ENCODE results near the gene NUDT7. TPM values are rescaled to one million over a fixed set of nuclear protein-coding genes. Genes with fewer than 3 reads are reported as not detected.

Gene NUDT7
- total RNA-seq, 1 donor from 2014 or later, result 13.4 TPM

DNA sequence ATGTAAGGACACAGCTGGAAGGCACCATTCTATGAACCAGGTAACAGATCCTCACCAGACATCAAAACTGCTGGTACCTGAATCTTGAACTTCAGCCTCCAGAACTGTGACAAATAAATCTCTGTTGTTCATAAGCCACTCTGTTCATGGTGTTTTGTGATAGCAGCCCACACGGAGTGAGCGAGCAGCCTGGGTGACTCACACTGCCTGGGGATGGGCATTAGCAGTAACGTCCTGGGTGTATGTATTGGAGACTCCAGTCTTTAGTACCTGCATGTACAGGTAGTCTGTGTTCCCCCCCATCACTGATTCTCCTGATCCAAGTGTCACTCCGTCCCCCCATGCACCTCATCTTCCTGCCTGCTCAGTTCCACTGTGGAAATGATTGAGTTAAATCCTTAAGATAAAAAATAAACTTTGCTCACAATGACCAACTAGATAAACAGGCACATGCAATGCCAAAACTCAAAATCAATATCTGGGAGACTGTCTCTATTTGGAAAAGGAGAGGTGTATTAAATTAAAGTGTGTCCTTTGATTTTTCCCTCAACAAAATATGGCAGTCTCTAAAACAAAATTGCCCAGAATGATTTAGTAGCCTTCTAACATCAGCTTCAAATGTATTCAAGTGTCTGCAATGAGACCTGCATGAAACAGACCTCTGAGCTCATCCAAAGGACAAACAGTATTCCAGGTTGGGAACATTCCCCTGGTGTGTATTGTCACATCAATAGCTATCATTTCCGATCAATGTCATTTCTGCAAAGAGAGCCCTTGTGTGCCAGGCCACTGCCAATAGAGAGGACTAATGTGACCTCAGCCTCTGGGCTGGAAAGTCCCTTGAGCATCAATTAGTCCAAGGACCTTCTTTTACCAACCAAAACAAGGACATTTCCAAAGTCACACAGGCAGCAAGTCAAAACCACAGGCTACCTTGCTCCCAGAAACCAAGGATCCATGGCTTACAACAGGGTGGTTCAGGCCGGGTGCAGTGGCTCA, 53.9 kb downstream of the NUDT7 start:
- DNase-seq (ENCODE audit: low spot score), result no peak

DNA sequence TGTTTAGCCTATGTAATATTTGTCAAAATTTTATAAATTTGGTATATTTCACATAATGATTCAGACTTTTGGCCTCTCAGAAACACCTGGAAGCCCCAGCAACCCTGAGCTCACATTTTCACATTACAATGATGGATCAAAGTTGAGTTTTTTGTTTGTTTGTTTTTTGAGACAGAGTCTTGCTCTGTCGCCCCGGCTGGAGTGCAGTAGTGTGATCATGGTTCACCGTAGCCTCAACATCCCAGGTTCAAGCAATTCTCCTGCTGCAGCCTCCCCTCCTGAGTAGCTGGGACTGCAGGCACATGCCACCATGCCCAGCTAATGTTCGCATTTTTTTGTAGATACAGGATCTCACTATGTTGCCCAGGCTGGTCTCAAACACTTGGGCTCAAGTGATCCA, 55.4 kb downstream of the NUDT7 start:
- no peak for DNase-seq (ENCODE audit: low spot score)

DNA sequence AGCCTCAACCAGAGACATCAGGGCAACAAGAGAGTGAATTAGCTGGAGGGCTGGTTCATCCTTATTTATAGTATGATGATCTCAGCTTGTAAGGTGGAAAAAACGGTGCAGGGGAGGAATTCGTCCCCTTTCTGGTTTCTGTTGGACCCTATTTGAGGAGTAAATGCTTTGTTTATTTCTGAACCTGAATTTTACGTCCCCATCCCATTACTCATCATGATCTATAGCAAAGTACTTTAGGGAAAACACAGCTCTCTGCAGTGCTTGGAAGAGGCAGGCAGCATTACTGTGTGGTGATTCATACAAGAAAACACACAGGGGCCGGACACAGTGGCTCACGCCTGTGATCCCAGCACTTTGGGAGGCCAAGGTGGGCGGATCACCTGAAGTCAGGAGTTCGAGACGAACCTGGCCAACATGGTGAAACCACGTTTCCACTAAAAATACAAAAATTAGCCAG, 58.1 kb downstream of the NUDT7 start:
- no peak for DNase-seq (ENCODE audit: low spot score)

DNA sequence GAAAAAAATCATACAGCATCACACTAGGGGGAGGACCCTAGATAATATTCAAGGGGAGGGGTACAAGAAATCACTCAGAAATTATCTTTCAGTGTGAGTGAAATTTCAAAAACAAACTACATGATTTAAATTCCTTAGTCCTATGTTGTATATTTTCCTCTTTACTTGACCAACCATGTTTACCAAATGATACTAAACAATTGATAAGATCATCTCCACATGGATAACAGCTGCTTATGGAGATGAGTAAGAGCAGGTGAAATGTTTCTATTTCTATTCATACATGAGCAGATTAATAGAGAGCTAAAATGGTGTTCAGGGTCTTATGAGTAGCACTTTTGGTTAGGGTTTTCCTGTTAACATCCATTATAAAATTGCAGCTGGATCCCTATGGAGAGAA, 58.8 kb downstream of the NUDT7 start:
- no peak for DNase-seq (ENCODE audit: low spot score)

DNA sequence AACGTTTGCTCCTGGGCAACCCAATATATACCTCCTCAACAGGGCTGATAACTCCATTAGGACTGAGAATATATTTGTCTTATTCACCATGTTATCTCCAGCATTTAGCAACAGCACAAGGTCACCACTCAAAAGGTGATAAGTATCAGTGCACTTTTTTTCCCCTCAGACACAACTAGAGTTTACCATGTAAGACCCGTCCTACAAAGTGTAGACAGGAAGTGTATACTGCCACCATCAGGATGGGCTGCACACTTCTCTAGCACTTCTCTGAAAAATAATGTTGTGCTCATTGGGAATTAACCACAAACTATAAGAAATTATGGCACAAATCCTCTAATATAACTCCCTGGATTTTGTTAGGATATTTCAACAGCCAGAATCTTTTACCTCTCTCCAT, 60.4 kb downstream of the NUDT7 start:
- DNase-seq (ENCODE audit: low spot score), result no peak

DNA sequence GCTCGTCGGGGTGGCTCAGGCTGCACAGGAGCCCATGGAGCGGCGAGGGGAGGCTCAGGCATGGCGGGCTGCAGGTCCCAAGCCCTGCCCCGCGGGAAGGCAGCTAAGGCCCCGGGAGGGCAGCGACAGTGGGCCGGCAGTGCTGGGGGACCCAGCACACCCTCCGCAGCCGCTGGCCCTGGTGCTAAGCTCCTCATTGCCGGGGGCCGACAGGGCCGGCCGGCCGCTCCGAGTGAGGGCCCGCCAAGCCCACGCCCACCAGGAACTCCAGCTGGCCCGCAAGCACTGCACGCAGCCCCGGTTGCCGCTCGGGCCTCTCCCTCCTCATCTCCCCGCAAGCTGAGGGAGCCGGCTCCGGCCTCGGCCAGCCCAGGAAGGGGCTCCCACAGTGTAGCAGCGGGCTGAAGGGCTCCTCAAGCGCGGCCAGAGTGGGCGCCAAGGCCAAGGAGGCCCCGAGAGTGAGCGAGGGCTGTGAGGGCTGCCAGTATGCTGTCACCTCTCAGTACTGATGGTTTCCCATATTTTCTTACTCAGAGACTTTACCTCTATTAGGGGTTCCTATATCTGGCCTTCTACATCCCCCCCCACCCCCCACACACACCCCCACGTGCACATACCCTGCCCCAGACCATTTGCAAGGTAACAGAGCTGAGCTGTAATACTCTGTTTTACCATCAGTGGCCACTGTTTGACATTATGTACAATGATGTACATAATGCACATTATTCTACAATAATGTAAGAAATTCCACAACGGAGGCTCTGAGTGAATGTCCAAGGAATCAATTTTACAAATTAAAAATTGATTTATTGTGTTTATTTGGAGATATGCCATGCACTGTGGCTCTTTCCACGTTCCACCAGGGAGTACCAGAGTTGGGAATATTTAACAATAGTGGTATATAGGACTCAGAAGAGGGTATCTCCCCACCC, 62.4 kb downstream of the NUDT7 start:
- no peak for DNase-seq (ENCODE audit: low spot score)

DNA sequence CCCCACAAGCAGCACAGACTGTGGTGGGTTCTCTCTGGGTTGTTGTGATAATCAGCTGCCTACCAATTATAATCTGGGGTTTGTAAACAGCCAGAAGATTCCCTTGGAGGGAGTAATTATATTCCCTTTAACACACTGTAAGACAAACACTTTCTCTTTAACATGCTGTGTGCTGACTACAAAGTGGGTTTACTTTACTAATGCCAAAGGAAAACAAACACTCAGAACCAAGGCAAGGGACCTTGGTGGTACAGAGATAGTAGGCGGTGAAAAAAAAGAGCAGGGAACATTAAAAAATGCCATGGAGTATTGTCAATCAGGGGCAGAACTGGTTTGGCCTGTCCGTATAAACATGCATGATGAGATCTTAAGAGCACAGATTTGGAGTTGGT, 63.1 kb downstream of the NUDT7 start:
- DNase-seq (ENCODE audit: low spot score), result no peak

DNA sequence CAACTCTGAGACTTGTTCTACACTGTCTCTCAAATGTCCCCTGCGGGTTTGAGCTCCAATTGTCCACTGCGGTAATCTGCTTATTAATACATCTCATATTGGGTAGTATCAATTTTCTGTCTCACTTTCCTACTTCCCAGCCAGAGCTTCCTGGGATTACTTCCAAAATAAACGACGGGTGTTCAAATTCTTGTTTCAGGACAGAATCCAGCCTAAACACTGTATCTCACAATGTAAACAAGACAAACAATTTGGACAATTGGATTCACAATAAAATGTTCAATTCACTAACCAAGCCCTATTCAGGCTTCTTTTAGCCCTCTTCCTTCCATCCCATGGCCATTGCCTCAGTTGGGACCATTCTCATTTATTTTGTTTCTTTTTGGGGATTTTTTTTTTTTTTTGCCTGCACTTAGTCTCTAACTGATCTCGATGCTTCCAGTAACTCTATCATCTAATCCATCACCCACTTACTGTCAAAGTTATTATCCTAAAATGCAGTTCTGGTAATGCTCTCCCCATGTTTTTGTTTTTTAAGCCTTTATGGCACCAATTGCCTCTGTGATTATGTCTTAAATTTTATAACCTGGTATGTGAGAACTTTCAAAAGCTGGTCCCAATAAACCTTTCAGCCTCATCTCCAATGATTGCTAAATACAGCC, 64.0 kb downstream of the NUDT7 start:
- no peak for DNase-seq (ENCODE audit: low spot score)

DNA sequence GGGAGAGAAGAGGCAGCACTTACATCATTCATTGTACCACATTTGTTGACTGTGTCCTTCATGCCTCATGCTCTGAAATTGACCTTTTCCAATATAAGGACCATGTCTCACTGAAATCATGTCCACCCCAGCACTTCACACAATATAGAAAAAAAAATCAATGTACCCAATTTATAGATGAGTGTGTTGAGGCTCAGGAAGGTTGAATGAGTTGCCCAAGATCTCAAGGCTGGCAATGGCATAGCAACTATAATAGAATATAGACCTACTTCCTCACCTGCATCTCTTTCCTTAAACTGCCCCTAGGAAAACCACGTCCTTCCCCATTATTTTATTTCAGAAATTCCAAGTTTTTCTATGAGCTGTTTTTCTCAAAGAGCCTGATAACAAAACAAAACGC, 65.1 kb downstream of the NUDT7 start:
- no peak for DNase-seq (ENCODE audit: low spot score)

DNA sequence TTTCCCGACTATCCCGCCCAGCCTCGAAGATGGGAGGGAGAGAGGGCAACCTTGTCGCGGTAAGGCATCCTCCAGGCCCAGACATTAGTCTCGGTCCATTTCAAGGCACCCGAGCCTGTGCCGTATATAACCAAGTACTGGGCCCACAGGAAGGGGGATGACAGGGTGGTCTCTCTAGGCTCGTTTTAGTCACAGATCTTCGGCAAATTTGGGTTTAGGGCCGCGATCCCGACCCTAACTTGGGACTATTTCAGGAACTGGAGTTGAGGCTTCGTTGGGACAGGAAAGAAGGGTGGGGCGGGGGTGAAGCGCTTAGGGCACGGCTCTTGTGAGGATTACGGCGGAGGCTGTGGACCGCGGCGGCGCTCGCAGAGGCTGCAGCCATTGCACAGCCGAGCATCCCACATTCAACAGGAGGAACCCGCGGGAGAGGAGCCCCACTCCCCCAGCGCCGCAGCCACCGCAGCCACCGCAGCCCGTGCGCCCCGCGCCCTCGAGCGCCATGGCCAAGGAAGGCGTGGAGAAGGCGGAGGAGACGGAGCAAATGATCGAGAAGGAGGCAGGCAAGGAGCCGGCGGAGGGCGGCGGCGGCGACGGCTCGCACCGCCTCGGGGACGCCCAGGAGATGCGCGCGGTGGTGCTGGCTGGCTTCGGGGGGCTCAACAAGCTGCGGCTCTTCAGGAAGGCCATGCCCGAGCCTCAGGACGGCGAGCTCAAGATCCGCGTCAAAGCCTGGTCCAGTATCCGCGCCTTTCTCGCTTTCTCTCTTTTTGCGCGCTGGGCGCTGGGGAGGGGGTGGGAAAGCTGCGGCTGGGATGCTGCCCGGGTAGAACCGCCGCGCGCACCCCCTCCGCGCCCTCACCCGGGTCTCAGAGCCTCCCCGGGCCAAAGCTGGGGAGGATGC, 66.1 kb downstream of the NUDT7 start, which contains the start of gene VAT1L:
VAT1L (plus strand) TSS at position 384 of the 904 bp plus-strand sequence; CDS start at position 503, 119 bp downstream.
- DNase-seq (ENCODE audit: low spot score), result no peak

DNA sequence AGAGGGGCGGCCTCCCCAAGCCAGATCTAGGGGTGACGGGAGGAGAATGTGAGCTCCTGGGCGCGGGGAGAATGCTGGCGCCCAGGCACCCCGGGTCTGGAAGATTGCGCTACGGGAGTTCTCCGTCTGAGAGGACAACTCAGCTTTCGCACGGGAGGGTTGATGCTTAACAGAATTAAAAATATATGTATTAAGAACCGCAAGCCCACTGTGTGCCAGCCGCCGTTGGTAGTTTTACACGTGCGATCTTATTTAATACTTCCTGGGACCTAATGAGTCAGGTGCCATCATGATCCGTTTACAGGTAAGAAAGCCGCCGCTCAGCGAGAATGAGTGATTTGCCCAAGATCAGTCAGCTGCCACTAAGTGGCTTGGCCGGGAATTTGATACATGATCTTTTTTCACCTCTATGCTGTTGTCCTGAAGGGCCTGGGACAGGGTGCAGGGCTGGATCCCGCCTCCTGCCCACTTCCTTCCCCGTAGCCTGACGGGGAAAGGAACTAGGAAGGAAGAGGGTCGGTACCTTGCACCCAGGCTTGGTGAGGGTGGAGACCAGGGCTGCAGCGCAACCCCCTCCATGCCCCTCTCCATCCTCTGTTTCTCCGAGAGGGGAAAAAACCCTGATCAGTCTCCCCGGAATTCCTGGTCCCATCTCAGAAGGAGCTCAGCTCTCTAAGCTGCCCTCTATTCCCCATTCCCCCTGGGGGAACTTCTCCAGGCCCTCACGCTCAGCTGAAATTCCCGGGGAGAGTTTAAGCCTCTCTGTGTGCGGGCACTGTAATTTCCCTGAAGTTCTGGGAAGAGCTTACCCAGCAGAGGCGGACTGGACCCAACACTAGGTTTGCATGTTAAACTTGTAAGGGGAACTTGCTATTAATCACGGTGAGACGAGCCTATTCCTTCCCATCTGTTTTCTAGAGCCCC, 67.0 kb downstream of the NUDT7 start:
- no peak for DNase-seq (ENCODE audit: low spot score)

DNA sequence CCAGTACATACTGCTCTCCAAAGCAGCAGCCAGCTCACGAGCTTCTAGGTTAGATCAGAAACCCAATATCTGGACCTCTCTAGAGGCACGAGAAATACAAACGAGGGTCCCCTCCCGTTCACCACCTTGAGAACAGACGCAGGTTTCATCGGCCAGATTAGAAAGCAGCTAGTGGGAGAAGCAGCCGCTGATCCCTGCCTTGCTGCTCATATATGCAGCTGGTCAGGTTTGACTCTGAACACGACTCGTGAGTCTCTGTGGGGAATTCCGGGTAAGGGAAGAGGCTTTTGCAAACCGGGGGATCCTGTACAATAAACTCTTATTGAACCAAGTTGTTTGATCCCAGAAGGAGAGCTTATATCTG, 67.7 kb downstream of the NUDT7 start:
- DNase-seq (ENCODE audit: low spot score), result no peak

DNA sequence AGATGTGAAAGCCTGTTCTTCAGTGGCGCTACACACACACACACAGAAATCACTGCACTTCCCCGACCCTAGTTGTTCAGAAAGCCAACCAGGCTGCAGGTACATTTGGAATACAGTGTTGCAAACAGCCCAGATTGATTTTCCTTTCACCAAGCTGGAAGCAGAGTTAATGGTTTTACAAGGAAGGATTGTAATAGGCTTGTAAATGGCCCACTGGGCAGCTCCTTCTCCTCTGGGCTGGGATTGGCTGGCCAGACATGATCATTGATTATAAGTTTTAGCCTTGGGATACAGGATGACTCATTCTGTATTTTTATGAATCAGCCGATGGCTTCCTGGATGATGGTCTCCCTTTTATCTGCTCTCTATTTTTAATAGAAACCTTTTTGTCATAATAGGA, 68.6 kb downstream of the NUDT7 start:
- no peak for DNase-seq (ENCODE audit: low spot score)

Other genes with a start within 250 kb of the NUDT7 start
- 0.10 TPM for gene VAT1L, start 66.0 kb downstream of the NUDT7 start, total RNA-seq

All from mesenteric fat pad (tissue), 1 donor.